ENCODE results near the gene EDC4. TPM values are rescaled to one million over a fixed set of nuclear protein-coding genes. Genes with fewer than 3 reads are reported as not detected.
"Not testable (repeated sequence)": the region's sequence is repeated elsewhere in the genome, so short reads cannot be mapped to it uniquely, and the experiment has no call there.

The EDC4 gene
- total RNA-seq, 2 experiments from 2014 or later = 114 to 128 TPM

- H3K36me3 Mint-ChIP-seq (ENCODE audit: low read depth) = peaks cover 3% of the 10 kb centered on the region
- CTCF ChIA-PET = interaction anchor here (2.3 kb wide), 1 partner anchor 39 kb away, joined by 10 read pairs; no protein-coding TSS in a partner anchor
- peaks cover 19% of the 10 kb centered on the region for H3K4me1 Mint-ChIP-seq
- no peaks in the 10 kb centered on the region for H3K9me3 Mint-ChIP-seq
- DNase-seq = no peak
- H3K4me3 Mint-ChIP-seq = no peak overlapping the region
- H3K27ac Mint-ChIP-seq = no peak overlapping the region
- H3K27me3 Mint-ChIP-seq = no peaks in the 10 kb centered on the region
- POLR2A ChIA-PET = interaction anchor here (0.6 kb wide), 1 partner anchor 13 kb away, joined by 3 read pairs; no protein-coding TSS in a partner anchor
Observed at GRCh38 chr16:67855789-67856188, 17.1 kb upstream of the EDC4 start.

- no peaks in the 10 kb centered on the region for H3K27me3 Mint-ChIP-seq
- no peaks in the 10 kb centered on the region for H3K9me3 Mint-ChIP-seq
- no peak overlapping the region for H3K4me3 Mint-ChIP-seq
- H3K4me1 Mint-ChIP-seq = peaks cover 24% of the 10 kb centered on the region
- H3K27ac Mint-ChIP-seq = no peak overlapping the region
- ChIA-PET CTCF (interaction anchor here (0.9 to 2.3 kb wide), 7 partner anchors 9 to 127 kb away, joined by 3 to 10 read pairs (median 5); partner anchors contain the start of gene NUTF2), POLR2A (no interaction called here)
- DNase-seq = no peak
- peaks cover 5% of the 10 kb centered on the region for H3K36me3 Mint-ChIP-seq (ENCODE audit: low read depth)
Observed at GRCh38 chr16:67856927-67857546, 15.8 kb upstream of the EDC4 start.

GRCh38 chr16:67857547-67858233 is 15.2 kb upstream of the EDC4 start:
- Mint-ChIP-seq H3K27me3 (no peaks in the 10 kb centered on the region), H3K36me3 (ENCODE audit: low read depth) (peaks cover 5% of the 10 kb centered on the region), H3K27ac (no peak overlapping the region), H3K4me3 (no peak overlapping the region), H3K9me3 (no peaks in the 10 kb centered on the region), H3K4me1 (peaks cover 25% of the 10 kb centered on the region)
- no peak for DNase-seq
- ChIA-PET POLR2A (no interaction called here), CTCF (interaction anchor here (0.9 to 2.0 kb wide), 6 partner anchors 9 to 126 kb away, joined by 3 to 6 read pairs (median 4); partner anchors contain the start of gene NUTF2)

- ChIA-PET CTCF (interaction anchor here (1.4 to 2.0 kb wide), 3 partner anchors 12 to 42 kb away, joined by 4 to 5 read pairs (median 5); partner anchors contain the start of gene NUTF2), POLR2A (no interaction called here)
- no peak for DNase-seq
- H3K9me3 Mint-ChIP-seq = no peaks in the 10 kb centered on the region
- peaks cover 25% of the 10 kb centered on the region for H3K4me1 Mint-ChIP-seq
- H3K27me3 Mint-ChIP-seq = no peaks in the 10 kb centered on the region
- peaks cover 5% of the 10 kb centered on the region for H3K36me3 Mint-ChIP-seq (ENCODE audit: low read depth)
- no peak overlapping the region for H3K4me3 Mint-ChIP-seq
- H3K27ac Mint-ChIP-seq = no peak overlapping the region
Observed at GRCh38 chr16:67858500-67858899, 14.4 kb upstream of the EDC4 start.

- Mint-ChIP-seq H3K27ac (no peak overlapping the region), H3K4me1 (peaks cover 20% of the 10 kb centered on the region), H3K4me3 (no peak overlapping the region), H3K27me3 (no peaks in the 10 kb centered on the region), H3K36me3 (ENCODE audit: low read depth) (peaks cover 12% of the 10 kb centered on the region), H3K9me3 (no peaks in the 10 kb centered on the region)
- no peak for DNase-seq
- POLR2A ChIA-PET = no interaction called here
- CTCF ChIA-PET = interaction anchor here (0.5 to 3.3 kb wide), 5 partner anchors 23 to 340 kb away, joined by 3 to 18 read pairs (median 3); partner anchors contain the start of gene NRN1L
Observed at GRCh38 chr16:67860589-67861398, 12.1 kb upstream of the EDC4 start.

- peaks cover 12% of the 10 kb centered on the region for H3K36me3 Mint-ChIP-seq (ENCODE audit: low read depth)
- no peak for DNase-seq
- H3K27ac Mint-ChIP-seq = no peak overlapping the region
- ChIA-PET CTCF (interaction anchor here (0.8 to 3.3 kb wide), 8 partner anchors 9 to 46 kb away, joined by 3 to 18 read pairs (median 4); partner anchors contain the start of gene NRN1L), POLR2A (no interaction called here)
- H3K9me3 Mint-ChIP-seq = no peaks in the 10 kb centered on the region
- peaks cover 17% of the 10 kb centered on the region for H3K4me1 Mint-ChIP-seq
- no peaks in the 10 kb centered on the region for H3K27me3 Mint-ChIP-seq
- no peak overlapping the region for H3K4me3 Mint-ChIP-seq
Observed at GRCh38 chr16:67861877-67862276, 11.0 kb upstream of the EDC4 start.

- H3K4me3 Mint-ChIP-seq = no peak overlapping the region
- no peaks in the 10 kb centered on the region for H3K27me3 Mint-ChIP-seq
- no peak for DNase-seq
- H3K27ac Mint-ChIP-seq = no peak overlapping the region
- ChIA-PET POLR2A (interaction anchor here (0.6 kb wide), 1 partner anchor 13 kb away, joined by 3 read pairs; no protein-coding TSS in a partner anchor), CTCF (interaction anchor here (0.6 to 3.3 kb wide), 11 partner anchors 8 to 49 kb away, joined by 3 to 18 read pairs (median 4); partner anchors contain the start of gene NRN1L)
- H3K4me1 Mint-ChIP-seq = peaks cover 9% of the 10 kb centered on the region
- no peaks in the 10 kb centered on the region for H3K9me3 Mint-ChIP-seq
- H3K36me3 Mint-ChIP-seq (ENCODE audit: low read depth) = peaks cover 12% of the 10 kb centered on the region
Observed at GRCh38 chr16:67862623-67863583, 9.9 kb upstream of the EDC4 start.

GRCh38 chr16:67864044-67864443 is 8.8 kb upstream of the EDC4 start:
- DNase-seq, H3K4me1 Mint-ChIP-seq, H3K27ac Mint-ChIP-seq, H3K9me3 Mint-ChIP-seq, H3K27me3 Mint-ChIP-seq, H3K4me3 Mint-ChIP-seq: not testable (repeated sequence)
- H3K36me3 Mint-ChIP-seq (ENCODE audit: low read depth) = peaks cover 15% of the 10 kb centered on the region
- POLR2A ChIA-PET = interaction anchor here (0.6 kb wide), 1 partner anchor 14 kb away, joined by 3 read pairs; no protein-coding TSS in a partner anchor
- CTCF ChIA-PET = interaction anchor here (0.6 to 3.3 kb wide), 2 partner anchors 43 to 48 kb away, joined by 3 to 18 read pairs; no protein-coding TSS in a partner anchor

- peaks cover 5% of the 10 kb centered on the region for H3K4me1 Mint-ChIP-seq
Observed at GRCh38 chr16:67864594-67864993, 8.3 kb upstream of the EDC4 start.

GRCh38 chr16:67865318-67865717 is 7.5 kb upstream of the EDC4 start:
- CTCF ChIA-PET = interaction anchor here (0.6 to 5.2 kb wide), 11 partner anchors 10 to 388 kb away, joined by 3 to 24 read pairs (median 4); partner anchors contain the start of gene PARD6A
- no peak overlapping the region for H3K27ac Mint-ChIP-seq
- no peak overlapping the region for H3K4me3 Mint-ChIP-seq
- no peaks in the 10 kb centered on the region for H3K27me3 Mint-ChIP-seq
- POLR2A ChIA-PET = no interaction called here
- peaks cover 5% of the 10 kb centered on the region for H3K4me1 Mint-ChIP-seq
- peaks cover 15% of the 10 kb centered on the region for H3K36me3 Mint-ChIP-seq (ENCODE audit: low read depth)
- DNase-seq = peak; percentile 36
- H3K9me3 Mint-ChIP-seq = no peaks in the 10 kb centered on the region

More at GRCh38 chr16:67864594-67864993, 8.3 kb upstream of the EDC4 start:
- CTCF ChIA-PET = interaction anchor here (0.6 to 1.1 kb wide), 2 partner anchors 44 to 343 kb away, joined by 3 to 4 read pairs; no protein-coding TSS in a partner anchor
- Mint-ChIP-seq H3K27me3 (no peaks in the 10 kb centered on the region), H3K4me3 (no peak overlapping the region), H3K9me3 (no peaks in the 10 kb centered on the region), H3K36me3 (ENCODE audit: low read depth) (peaks cover 15% of the 10 kb centered on the region), H3K27ac (no peak overlapping the region)
- no peak for DNase-seq
- POLR2A ChIA-PET = interaction anchor here (0.6 kb wide), 1 partner anchor 29 kb away, joined by 3 read pairs; no protein-coding TSS in a partner anchor

GRCh38 chr16:67868290-67868689 is 4.6 kb upstream of the EDC4 start:
- ChIA-PET CTCF (interaction anchor here (0.8 to 5.2 kb wide), 3 partner anchors 15 to 306 kb away, joined by 3 to 24 read pairs (median 4); partner anchors contain the start of gene CTCF), POLR2A (interaction anchor here (0.6 kb wide), 1 partner anchor 13 kb away, joined by 3 read pairs; no protein-coding TSS in a partner anchor)
- no peak for DNase-seq
- Mint-ChIP-seq H3K9me3 (no peaks in the 10 kb centered on the region), H3K27ac (no peak overlapping the region), H3K36me3 (ENCODE audit: low read depth) (peaks cover 19% of the 10 kb centered on the region), H3K27me3 (no peaks in the 10 kb centered on the region), H3K4me3 (no peak overlapping the region), H3K4me1 (peaks cover 6% of the 10 kb centered on the region)
